Neural progenitor cell (in vitro differentiated cells): ENCODE measurements around the gene MYL5. TPM values are rescaled to one million over a fixed set of nuclear protein-coding genes. Genes with fewer than 3 reads are reported as not detected.
A peak's percentile ranks its signal among the peaks of the same experiment; 100 is the strongest.

Experiments
- DNase-seq: peaks from one replicate; pipeline ENCODE4 v3.0.0-alpha.2; 2016; ENCODE audit warnings: low spot score
- H2AFZ ChIP-seq: fragments of 200-600 bp; sonication (generic); replicated peaks from 2 replicates; pipeline ENCODE4 v1.6.1; 2016; ENCODE audit warnings: antibody characterized with exemption
- H3F3A ChIP-seq: fragments of 200-600 bp; sonication (generic); 2 replicates; pipeline ENCODE4 v1.6.1; 2016; ENCODE audit warnings: antibody characterized with exemption, low read depth
- H3K27ac ChIP-seq: fragments of 200-600 bp; sonication (generic); 2 replicates; pipeline ENCODE4 v1.5.1; 2016; ENCODE audit warnings: mild to moderate bottlenecking
- H3K27me3 ChIP-seq: fragments of 200-600 bp; sonication (generic); 2 replicates; pipeline ENCODE4 v1.6.1; 2016; ENCODE audit warnings: mild to moderate bottlenecking, moderate library complexity
- H3K36me3 ChIP-seq: fragments of 200-600 bp; sonication (generic); 2 replicates; pipeline ENCODE4 v1.5.1; 2016
- H3K4me1 ChIP-seq: fragments of 200-600 bp; sonication (generic); 2 replicates; pipeline ENCODE4 v1.6.1; 2016; ENCODE audit warnings: mixed run types
- H3K4me2 ChIP-seq: fragments of 200-600 bp; sonication (generic); 2 replicates; pipeline ENCODE4 v1.6.1; 2016
- H3K4me3 ChIP-seq: fragments of 200-600 bp; sonication (generic); 2 replicates; pipeline ENCODE4 v1.5.1; 2016
- H3K79me2 ChIP-seq: fragments of 200-600 bp; sonication (generic); 2 replicates; pipeline ENCODE4 v1.6.1; 2016; ENCODE audit warnings: low read depth
- H3K9ac ChIP-seq: fragments of 200-600 bp; sonication (generic); 2 replicates; pipeline ENCODE4 v1.6.1; 2016
- H3K9me3 ChIP-seq: fragments of 200-600 bp; sonication (generic); 2 replicates; pipeline ENCODE4 v1.5.1; 2016; ENCODE audit warnings: low read depth
- H4K20me1 ChIP-seq: fragments of 200-600 bp; sonication (generic); 2 replicates; pipeline ENCODE4 v1.6.1; 2016; ENCODE audit warnings: low read depth
- H3K27ac Mint-ChIP-seq: 3 replicates; pipeline ENCODE4 v1.8.0; 2021; ENCODE audit warnings: mixed read lengths
- H3K27me3 Mint-ChIP-seq: 2 replicates; pipeline ENCODE4 v1.8.0; 2022; ENCODE audit warnings: low read depth, mild to moderate bottlenecking, inconsistent platforms, moderate library complexity, mixed read lengths; ENCODE audit not compliant: insufficient read depth
- H3K36me3 Mint-ChIP-seq: 3 replicates; pipeline ENCODE4 v1.8.0; 2021; ENCODE audit warnings: mixed read lengths
- H3K4me1 Mint-ChIP-seq: 3 replicates; pipeline ENCODE4 v1.8.0; 2021; ENCODE audit warnings: mixed read lengths
- H3K4me3 Mint-ChIP-seq: 3 replicates; pipeline ENCODE4 v1.8.0; 2021; ENCODE audit warnings: mild to moderate bottlenecking, moderate library complexity, mixed read lengths
- H3K9me3 Mint-ChIP-seq: 3 replicates; pipeline ENCODE4 v1.8.0; 2020; ENCODE audit warnings: mixed read lengths
- EZH2 ChIP-seq: fragments of 200-600 bp; sonication (generic); IDR thresholded peaks from 2 replicates; pipeline ENCODE4 v1.6.1; 2017; ENCODE audit warnings: antibody characterized with exemption, mild to moderate bottlenecking, moderate library complexity
- EZH2phosphoT487 ChIP-seq: fragments of 200-600 bp; sonication (generic); IDR thresholded peaks from 2 replicates; pipeline ENCODE4 v1.6.1; 2017; ENCODE audit warnings: antibody characterized with exemption
- total RNA-seq: library from RNA; depleted of rRNA; stranded (reverse); fragments of >200 nt; gene quantifications from 2 replicates; pipeline ENCODE4 v1.2.3, GENCODE V29; 2015; ENCODE audit warnings: low replicate concordance
- TF ChIP-seq, protein P1 (sequence below): fragments of 200-600 bp; sonication (generic); IDR thresholded peaks from 2 replicates; pipeline ENCODE4 v1.5.1; 2017; ENCODE audit warnings: antibody characterized with exemption, mild to moderate bottlenecking

MYL5 gene
- total RNA-seq, 1 donor from 2014 or later, result 0.21 TPM

DNA sequence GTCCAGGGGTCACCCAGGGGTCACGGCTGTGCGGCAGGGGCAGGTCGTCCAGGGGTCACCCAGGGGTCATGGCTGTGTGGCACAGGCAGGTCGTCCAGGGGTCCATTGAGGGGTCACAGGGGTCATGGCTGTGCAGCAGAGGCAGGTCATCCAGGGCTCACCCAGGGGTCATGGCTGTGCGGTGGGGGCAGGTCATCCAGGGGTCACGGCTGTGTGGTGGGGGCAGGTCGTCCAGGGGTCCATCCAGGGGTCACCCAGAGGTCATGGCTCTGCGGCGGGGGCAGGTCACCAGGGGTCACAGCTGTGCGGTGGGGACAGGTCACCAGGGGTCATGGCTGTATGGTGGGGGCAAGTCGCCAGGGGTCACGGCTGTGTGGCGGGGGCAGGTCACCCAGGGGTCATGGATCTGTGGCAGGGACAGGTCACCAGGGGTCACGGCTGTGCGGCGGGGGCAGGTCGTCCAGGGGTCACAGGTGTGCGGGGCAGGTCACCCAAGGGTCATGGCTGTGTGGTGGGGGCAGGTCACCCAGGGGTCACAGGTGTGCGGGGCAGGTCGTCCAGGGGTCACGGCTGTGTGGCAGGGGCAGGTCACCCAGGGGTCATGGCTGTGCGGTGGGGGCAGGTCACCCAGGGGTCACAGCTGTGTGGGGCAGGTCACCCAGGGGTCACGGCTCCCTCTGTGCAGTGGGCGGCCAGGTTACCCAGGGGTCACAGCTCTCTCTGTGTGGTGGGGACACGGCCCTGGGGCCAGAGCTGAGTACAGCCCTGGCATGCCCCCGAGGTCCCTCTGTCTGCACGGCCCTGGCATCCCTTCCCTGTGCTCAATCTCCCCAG, 16.3 kb upstream of the MYL5 start:
- Histone ChIP-seq H2AFZ (no peak overlapping the region), H3K4me2 (no peak overlapping the region), H3F3A (peaks cover 5% of the 10 kb centered on the region), H3K79me2 (no peaks in the 10 kb centered on the region), H3K4me1 (no peaks in the 10 kb centered on the region), H3K9ac (no peak overlapping the region), H3K27me3 (no peaks in the 10 kb centered on the region), H3K36me3 (no peaks in the 10 kb centered on the region), H3K9me3 (no peaks in the 10 kb centered on the region), H3K4me3 (no peak overlapping the region), H4K20me1 (no peaks in the 10 kb centered on the region), H3K27ac (no peak overlapping the region)
- Mint-ChIP-seq H3K36me3 (no peaks in the 10 kb centered on the region), H3K27me3 (peaks cover 14% of the 10 kb centered on the region), H3K27ac (no peak overlapping the region), H3K4me1 (peaks cover 7% of the 10 kb centered on the region), H3K9me3 (no peaks in the 10 kb centered on the region), H3K4me3 (no peak overlapping the region)
- DNase-seq, result no peak
- TF ChIP-seq EZH2phosphoT487 (no peak), EZH2 (no peak)
- TF ChIP-seq, protein P1, sequence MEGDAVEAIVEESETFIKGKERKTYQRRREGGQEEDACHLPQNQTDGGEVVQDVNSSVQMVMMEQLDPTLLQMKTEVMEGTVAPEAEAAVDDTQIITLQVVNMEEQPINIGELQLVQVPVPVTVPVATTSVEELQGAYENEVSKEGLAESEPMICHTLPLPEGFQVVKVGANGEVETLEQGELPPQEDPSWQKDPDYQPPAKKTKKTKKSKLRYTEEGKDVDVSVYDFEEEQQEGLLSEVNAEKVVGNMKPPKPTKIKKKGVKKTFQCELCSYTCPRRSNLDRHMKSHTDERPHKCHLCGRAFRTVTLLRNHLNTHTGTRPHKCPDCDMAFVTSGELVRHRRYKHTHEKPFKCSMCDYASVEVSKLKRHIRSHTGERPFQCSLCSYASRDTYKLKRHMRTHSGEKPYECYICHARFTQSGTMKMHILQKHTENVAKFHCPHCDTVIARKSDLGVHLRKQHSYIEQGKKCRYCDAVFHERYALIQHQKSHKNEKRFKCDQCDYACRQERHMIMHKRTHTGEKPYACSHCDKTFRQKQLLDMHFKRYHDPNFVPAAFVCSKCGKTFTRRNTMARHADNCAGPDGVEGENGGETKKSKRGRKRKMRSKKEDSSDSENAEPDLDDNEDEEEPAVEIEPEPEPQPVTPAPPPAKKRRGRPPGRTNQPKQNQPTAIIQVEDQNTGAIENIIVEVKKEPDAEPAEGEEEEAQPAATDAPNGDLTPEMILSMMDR, result no peak

DNA sequence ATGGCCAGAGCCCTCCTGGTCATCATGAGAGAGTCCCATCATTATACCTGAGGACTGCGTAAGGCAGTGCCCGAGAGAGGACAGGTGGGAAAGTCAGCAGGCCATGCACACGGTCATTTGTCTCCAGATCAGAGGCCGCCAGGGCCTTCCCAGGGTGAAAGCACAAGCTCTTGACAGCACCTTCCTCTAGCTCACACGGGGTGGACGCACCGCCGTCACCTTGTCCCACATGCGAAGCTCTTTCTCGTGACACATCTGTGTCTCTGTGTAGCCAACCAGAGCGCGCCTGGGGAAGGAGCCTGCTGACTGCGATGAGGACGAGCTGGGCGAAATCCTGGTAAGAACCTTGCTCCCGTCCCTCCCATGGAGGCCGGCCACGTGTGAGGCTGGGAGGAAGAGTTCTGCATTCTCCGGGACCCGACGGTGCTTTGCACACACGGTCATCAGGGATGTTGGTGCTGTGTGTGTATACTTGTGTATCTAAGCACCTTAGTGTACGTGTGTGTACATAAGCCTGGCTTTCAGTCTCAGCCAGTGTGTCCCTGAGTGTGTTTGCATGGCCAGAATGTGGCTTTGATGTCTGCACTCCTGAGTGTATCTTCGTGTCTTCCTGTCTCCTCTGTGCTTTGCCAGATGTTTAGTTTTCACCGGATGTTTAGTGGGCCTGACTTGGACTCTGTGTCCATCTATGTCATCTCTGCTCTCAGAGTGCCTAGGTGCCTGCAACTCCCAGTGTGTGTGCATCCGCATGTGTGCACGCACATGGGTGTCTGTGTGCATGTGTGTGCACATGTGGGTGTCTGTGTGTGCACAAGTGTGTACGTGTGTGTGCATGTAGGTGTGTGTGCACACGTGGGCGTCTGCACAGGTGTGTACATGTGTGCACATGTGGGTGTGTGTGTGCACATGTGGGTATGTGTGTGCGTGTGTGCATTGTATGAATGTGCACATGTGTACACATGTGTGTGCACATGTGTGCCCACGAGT, 15.4 kb upstream of the MYL5 start:
- Mint-ChIP-seq H3K9me3 (no peaks in the 10 kb centered on the region), H3K4me3 (no peak overlapping the region)
- TF ChIP-seq, protein P1, result no peak
- TF ChIP-seq EZH2phosphoT487, result no peak
- TF ChIP-seq EZH2, result no peak

DNA sequence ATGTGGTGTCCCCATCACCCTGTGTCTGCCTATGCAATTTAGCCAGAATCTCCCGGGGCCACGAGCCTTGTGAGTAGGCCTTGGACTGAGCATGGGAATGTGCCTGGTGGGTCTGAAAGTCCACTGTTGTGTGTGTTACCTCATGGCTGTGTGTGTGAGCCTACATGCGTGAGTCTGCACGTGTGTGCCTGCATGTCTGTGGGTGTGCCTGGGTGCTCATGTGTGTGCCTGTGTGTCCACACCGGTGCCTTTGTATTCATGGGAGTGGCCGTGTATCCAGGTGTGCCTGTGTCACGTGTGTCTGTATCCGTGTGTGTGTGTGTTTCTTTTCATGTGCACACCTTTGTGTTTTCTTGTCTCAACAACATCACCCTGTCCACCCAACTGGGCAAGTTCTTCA, 14.5 kb upstream of the MYL5 start:
- no peak overlapping the region for H3K27ac ChIP-seq
- no peak overlapping the region for H3K4me2 ChIP-seq
- no peaks in the 10 kb centered on the region for H4K20me1 ChIP-seq
- H3F3A ChIP-seq, result peaks cover 5% of the 10 kb centered on the region
- no peaks in the 10 kb centered on the region for H3K27me3 ChIP-seq
- Mint-ChIP-seq H3K9me3 (no peaks in the 10 kb centered on the region), H3K27me3 (peaks cover 18% of the 10 kb centered on the region), H3K4me3 (peak overlapping the region; percentile 30), H3K4me1 (peaks cover 7% of the 10 kb centered on the region), H3K27ac (no peak overlapping the region), H3K36me3 (no peaks in the 10 kb centered on the region)
- H2AFZ ChIP-seq, result no peak overlapping the region
- H3K4me1 ChIP-seq, result peaks cover 5% of the 10 kb centered on the region
- H3K79me2 ChIP-seq, result no peaks in the 10 kb centered on the region
- TF ChIP-seq EZH2 (no peak), EZH2phosphoT487 (no peak)
- TF ChIP-seq, protein P1, result no peak
- no peak overlapping the region for H3K4me3 ChIP-seq
- H3K9ac ChIP-seq, result no peak overlapping the region
- DNase-seq, result no peak
- H3K9me3 ChIP-seq, result no peaks in the 10 kb centered on the region
- H3K36me3 ChIP-seq, result no peaks in the 10 kb centered on the region

More for the DNA sequence above, 15.4 kb upstream of the MYL5 start:
- no peak for DNase-seq
- Histone ChIP-seq H3K36me3 (no peaks in the 10 kb centered on the region), H3K4me3 (no peak overlapping the region), H3K9ac (no peak overlapping the region), H3K4me1 (no peaks in the 10 kb centered on the region), H4K20me1 (no peaks in the 10 kb centered on the region), H3K27me3 (no peaks in the 10 kb centered on the region), H2AFZ (no peak overlapping the region), H3K9me3 (no peaks in the 10 kb centered on the region), H3K27ac (no peak overlapping the region), H3K79me2 (no peaks in the 10 kb centered on the region), H3K4me2 (no peak overlapping the region), H3F3A (peaks cover 5% of the 10 kb centered on the region)
- Mint-ChIP-seq H3K36me3 (no peaks in the 10 kb centered on the region), H3K27me3 (peaks cover 14% of the 10 kb centered on the region), H3K4me1 (peaks cover 7% of the 10 kb centered on the region), H3K27ac (no peak overlapping the region)
